Naive thymus-derived CD8-positive, alpha-beta T cell (primary cell): ENCODE data around the gene SLC17A7. TPM values are rescaled to one million over a fixed set of nuclear protein-coding genes. Genes with fewer than 3 reads are reported as not detected.

Source experiments
- ATAC-seq, 2 donors: fragments of 150-1000 bp; cut with Tn5 transposase in 1 of 2; sonication (Bioruptor Pico), chemical (Tn5 transposase) in 1 of 2; 1 replicate in 1 of 2; 2 replicates in 1 of 2; pipeline ENCODE4 v1.10.0; 2021; ENCODE audit warnings: mild to moderate bottlenecking in 2 of 2, moderate library complexity in 2 of 2
- POLR2A ChIA-PET: fragments of 350-600 bp; sonication (Branson Sonifier 250); formaldehyde crosslinking; loops from one replicate; lab custom pipeline; 2021; ENCODE audit warnings: antibody characterized with exemption; lab: Charles Lee
- DNase-seq, 10 donors: peaks; one replicate each; pipeline versions ENCODE4 v3.0.0 to v3.0.0-alpha.2; 2020 to 2022
- H3K27ac Mint-ChIP-seq, 10 donors: one replicate each; pipeline ENCODE4 v1.8.0; 2020 to 2022; ENCODE audit warnings: mild to moderate bottlenecking in 10 of 10, mixed read lengths in 10 of 10, moderate library complexity in 4 of 10, inconsistent platforms in 1 of 10
- H3K27me3 Mint-ChIP-seq, 5 donors: one replicate each; pipeline ENCODE4 v1.8.0; 2021 to 2022; ENCODE audit warnings: mixed read lengths in 5 of 5
- H3K36me3 Mint-ChIP-seq, 3 donors: one replicate each; pipeline ENCODE4 v1.8.0; 2020 to 2022; ENCODE audit warnings: mixed read lengths in 3 of 3, mild to moderate bottlenecking in 2 of 3, inconsistent platforms in 1 of 3
- H3K4me1 Mint-ChIP-seq, 4 donors: one replicate each; pipeline ENCODE4 v1.8.0; 2021 to 2022; ENCODE audit warnings: mixed read lengths in 4 of 4
- H3K4me3 Mint-ChIP-seq, 10 donors: one replicate each; pipeline ENCODE4 v1.8.0; 2020 to 2022; ENCODE audit warnings: mild to moderate bottlenecking in 10 of 10, mixed read lengths in 10 of 10, moderate library complexity in 6 of 10, inconsistent platforms in 1 of 10
- H3K9me3 Mint-ChIP-seq, 9 donors: one replicate each; pipeline ENCODE4 v1.8.0; 2020 to 2022; ENCODE audit warnings: mixed read lengths in 9 of 9, mild to moderate bottlenecking in 3 of 9, inconsistent platforms in 1 of 9, moderate library complexity in 1 of 9
- polyA plus RNA-seq, 3 donors: library from polyadenylated mRNA; unstranded; fragments of 300-500 nt; fragmentation: Illumina TruSeq; gene quantifications; one replicate each; pipeline ENCODE4 v1.2.3, GENCODE V29; 2021
- total RNA-seq, 8 experiments: library from RNA in 2 of 8; stranded (reverse) in 2 of 8; gene quantifications; one replicate each; pipeline ENCODE4 v1.2.3 and lab custom pipeline; 2021 to 2026

SLC17A7 gene
- total and polyA plus RNA-seq, 5 experiments from 2014 or later, result 0.27 to 0.73 TPM; not detected in 3

- peaks cover 17 to 35% (median 28%) of the 10 kb centered on the region in 5 donors for H3K27me3 Mint-ChIP-seq
- ATAC-seq (no peak), DNase-seq (no peak)
- H3K36me3 Mint-ChIP-seq, result no peaks in the 10 kb centered on the region
- H3K4me3 Mint-ChIP-seq, result no peak overlapping the region
- H3K9me3 Mint-ChIP-seq, result peaks cover 0 to 2% (median 0%) of the 10 kb centered on the region in 9 donors
- H3K27ac Mint-ChIP-seq, result peak overlapping the region in 1 of 10 donors; percentile 53
- H3K4me1 Mint-ChIP-seq, result peaks cover 15 to 25% (median 20%) of the 10 kb centered on the region in 4 donors
- POLR2A ChIA-PET, result interaction anchor here (0.6 kb wide), 1 partner anchor 28 kb away, joined by 5 read pairs; no protein-coding TSS in a partner anchor
These were observed 25.5 kb downstream of the SLC17A7 start for GRCh38 chr19:49415810-49416200.

DNA sequence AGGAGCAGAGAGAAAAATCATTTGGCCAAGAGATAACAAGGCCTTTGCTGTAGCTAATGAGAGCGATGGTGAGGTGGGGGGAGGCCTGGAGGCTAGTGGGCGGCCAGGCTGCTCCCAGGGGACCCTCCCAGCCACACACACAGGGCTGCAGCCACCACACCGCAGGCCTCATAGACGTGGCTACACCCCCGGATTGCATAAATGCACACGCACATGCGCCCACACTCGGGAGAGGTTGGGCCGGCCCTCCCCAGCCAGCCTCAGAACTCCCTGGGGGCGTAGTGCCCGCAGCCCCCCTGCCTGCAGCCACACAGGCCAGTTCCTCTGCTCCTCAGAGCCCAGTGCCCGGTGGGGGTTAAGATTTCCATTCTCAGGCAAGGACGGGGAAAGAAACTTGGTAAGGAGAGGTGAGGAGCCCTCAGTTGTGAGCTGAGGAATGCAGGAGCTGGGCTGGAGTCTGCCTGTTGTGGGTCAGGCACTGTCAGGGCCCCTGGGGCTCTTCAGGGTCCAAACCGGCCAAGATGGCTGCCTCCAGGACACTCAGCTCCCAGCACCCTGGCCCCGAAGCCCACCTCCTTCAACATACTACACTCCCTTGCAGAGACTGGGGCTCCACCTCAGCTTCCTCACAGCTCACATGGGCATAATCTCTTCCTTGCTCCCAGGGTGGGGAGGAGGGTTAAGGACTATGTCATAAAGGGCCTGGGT, 26.1 kb downstream of the SLC17A7 start:
- Mint-ChIP-seq H3K9me3 (no peaks in the 10 kb centered on the region), H3K4me1 (peaks cover 17 to 24% (median 21%) of the 10 kb centered on the region in 4 donors), H3K4me3 (no peak overlapping the region), H3K27ac (peak overlapping the region in 1 of 10 donors; percentile 53), H3K36me3 (no peaks in the 10 kb centered on the region), H3K27me3 (peaks cover 14 to 30% (median 23%) of the 10 kb centered on the region in 5 donors)
- ATAC-seq (no peak), DNase-seq (no peak)
- POLR2A ChIA-PET, result interaction anchor here (0.6 kb wide), 1 partner anchor 28 kb away, joined by 5 read pairs; no protein-coding TSS in a partner anchor

GRCh38 chr19:49414256-49414655, 27.1 kb downstream of the SLC17A7 start:
- no peak for ATAC-seq
- Mint-ChIP-seq H3K4me3 (no peak overlapping the region), H3K36me3 (no peaks in the 10 kb centered on the region), H3K4me1 (peaks cover 25 to 34% (median 28%) of the 10 kb centered on the region in 4 donors), H3K9me3 (no peaks in the 10 kb centered on the region), H3K27me3 (peaks cover 6 to 20% (median 14%) of the 10 kb centered on the region in 5 donors), H3K27ac (peak overlapping the region in 1 of 10 donors; percentile 28)
- POLR2A ChIA-PET, result interaction anchor here (0.6 kb wide), 1 partner anchor 172 kb away, joined by 3 read pairs; no protein-coding TSS in a partner anchor
- DNase-seq, result no peak

DNA sequence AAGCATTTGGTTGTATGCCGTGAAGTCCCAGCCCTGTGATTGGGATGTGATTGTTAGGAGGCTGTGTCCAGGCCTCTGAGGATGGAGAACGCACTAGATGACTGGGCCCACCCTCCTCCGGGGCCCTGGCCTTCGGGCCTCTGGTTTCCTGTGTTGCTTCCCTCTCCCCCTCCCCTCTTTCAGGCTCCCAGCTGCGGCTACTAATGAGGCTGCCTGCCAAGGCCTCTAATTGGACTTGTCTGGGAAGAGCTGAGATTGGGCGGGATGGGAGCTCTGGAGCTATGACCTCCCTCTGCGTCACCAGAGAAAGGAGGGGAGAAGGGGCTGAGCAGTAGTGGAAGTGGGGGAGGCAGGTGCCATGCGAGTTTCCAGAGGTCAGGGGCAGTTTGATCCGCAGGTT, 28.0 kb downstream of the SLC17A7 start:
- DNase-seq, result no peak
- H3K4me1 Mint-ChIP-seq, result peaks cover 31 to 43% (median 37%) of the 10 kb centered on the region in 4 donors
- no peaks in the 10 kb centered on the region for H3K36me3 Mint-ChIP-seq
- no peak for ATAC-seq
- peak overlapping the region in 2 of 10 donors; percentile 9 to 67 for H3K27ac Mint-ChIP-seq
- peaks cover 1 to 11% (median 7%) of the 10 kb centered on the region in 5 donors for H3K27me3 Mint-ChIP-seq
- POLR2A ChIA-PET, result interaction anchor here (0.9 kb wide), 1 partner anchor 12 kb away, joined by 3 read pairs; no protein-coding TSS in a partner anchor
- no peaks in the 10 kb centered on the region for H3K9me3 Mint-ChIP-seq
- H3K4me3 Mint-ChIP-seq, result no peak overlapping the region

- H3K36me3 Mint-ChIP-seq, result no peaks in the 10 kb centered on the region
- POLR2A ChIA-PET, result interaction anchor here (1.1 to 1.5 kb wide), 2 partner anchors 8 to 16 kb away, joined by 3 to 4 read pairs; no protein-coding TSS in a partner anchor
These were observed 29.5 kb downstream of the SLC17A7 start for GRCh38 chr19:49411681-49412326.

GRCh38 chr19:49409441-49410029, 31.8 kb downstream of the SLC17A7 start:
- POLR2A ChIA-PET, result interaction anchor here (0.5 to 1.7 kb wide), 6 partner anchors 9 to 110 kb away, joined by 3 to 5 read pairs (median 3); no protein-coding TSS in a partner anchor
- Mint-ChIP-seq H3K27ac (peak overlapping the region; percentile 56 to 92 (median 88)), H3K4me3 (peak overlapping the region; percentile 39 to 87 (median 68)), H3K9me3 (no peaks in the 10 kb centered on the region), H3K27me3 (no peaks in the 10 kb centered on the region), H3K36me3 (no peaks in the 10 kb centered on the region), H3K4me1 (peaks cover 35 to 57% (median 55%) of the 10 kb centered on the region in 4 donors)
- DNase-seq (no peak), ATAC-seq (peak; percentile 53 to 69)

More at GRCh38 chr19:49411681-49412326, 29.5 kb downstream of the SLC17A7 start:
- peak overlapping the region in 2 of 10 donors; percentile 12 to 49 for H3K4me3 Mint-ChIP-seq
- H3K9me3 Mint-ChIP-seq, result no peaks in the 10 kb centered on the region
- H3K4me1 Mint-ChIP-seq, result peaks cover 37 to 55% (median 48%) of the 10 kb centered on the region in 4 donors
- DNase-seq (no peak), ATAC-seq (no peak)
- H3K27me3 Mint-ChIP-seq, result no peaks in the 10 kb centered on the region
- peak overlapping the region in 6 of 10 donors; percentile 9 to 87 (median 53) for H3K27ac Mint-ChIP-seq

DNA sequence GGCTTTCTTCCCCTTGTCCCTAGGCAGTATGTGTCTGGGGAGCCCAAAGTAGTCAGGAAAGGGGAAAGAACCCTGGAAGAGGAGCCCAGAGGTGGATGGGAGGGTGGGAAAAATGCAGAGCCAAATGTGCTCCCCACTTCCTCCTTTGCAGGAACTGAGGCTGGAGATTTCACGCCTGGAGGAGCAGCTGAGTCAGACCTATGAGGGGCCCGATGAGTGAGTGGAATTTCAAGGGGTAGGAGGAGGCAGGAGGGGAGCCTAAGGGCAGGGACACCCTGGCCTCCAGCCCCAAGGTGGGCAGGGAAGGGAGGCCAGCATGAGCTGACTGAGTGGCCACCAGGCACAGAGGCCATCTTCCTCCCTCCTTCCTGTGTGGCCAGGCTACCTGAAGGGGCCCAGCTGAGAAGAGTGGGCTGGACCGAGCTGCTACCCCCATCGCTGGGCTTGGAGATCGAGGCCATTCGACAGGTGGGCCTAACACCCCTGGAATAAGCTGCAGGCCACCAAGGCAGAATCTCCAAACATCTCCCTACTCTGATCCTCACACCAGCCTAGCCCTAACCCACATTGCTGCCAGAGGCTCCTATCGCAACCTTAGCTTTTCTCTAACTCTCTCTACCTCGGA, 32.4 kb downstream of the SLC17A7 start:
- DNase-seq (no peak), ATAC-seq (peak in 1 of 2 donors; percentile 27)
- no peaks in the 10 kb centered on the region for H3K36me3 Mint-ChIP-seq
- peak overlapping the region in 9 of 10 donors; percentile 39 to 87 (median 69) for H3K4me3 Mint-ChIP-seq
- H3K9me3 Mint-ChIP-seq, result no peaks in the 10 kb centered on the region
- H3K27me3 Mint-ChIP-seq, result no peaks in the 10 kb centered on the region
- H3K4me1 Mint-ChIP-seq, result peaks cover 35 to 58% (median 56%) of the 10 kb centered on the region in 4 donors
- H3K27ac Mint-ChIP-seq, result peak overlapping the region; percentile 56 to 92 (median 88)
- POLR2A ChIA-PET, result interaction anchor here (0.5 to 1.7 kb wide), 6 partner anchors 9 to 109 kb away, joined by 3 to 5 read pairs (median 3); partner anchors contain the start of gene FLT3LG

DNA sequence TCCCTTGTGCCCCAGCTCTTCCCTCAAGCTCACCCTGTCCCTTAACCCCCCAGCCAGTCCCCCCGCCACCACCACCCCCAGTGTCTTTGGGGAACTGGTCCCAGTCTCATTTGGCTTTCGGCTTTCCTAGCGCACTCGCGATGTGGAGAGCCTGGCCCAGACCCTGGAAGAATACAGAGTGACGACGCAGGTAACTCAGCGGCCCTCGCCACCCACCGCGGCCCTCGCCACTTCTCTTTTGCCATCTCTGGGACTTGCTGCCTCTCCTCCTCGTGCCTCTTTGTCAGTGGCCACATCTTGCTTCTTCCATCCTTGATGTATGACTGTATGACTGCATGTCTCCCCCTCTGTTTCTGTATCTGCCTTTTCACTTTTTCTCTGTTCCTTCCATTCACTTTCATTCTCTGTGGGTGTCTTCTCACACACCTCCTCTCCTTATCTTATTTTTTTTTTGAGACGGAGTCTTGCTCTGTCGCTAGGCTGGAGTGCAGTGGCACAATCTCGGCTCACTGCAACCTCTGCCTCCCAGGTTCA, 33.8 kb downstream of the SLC17A7 start:
- Mint-ChIP-seq H3K27me3 (no peaks in the 10 kb centered on the region), H3K36me3 (no peaks in the 10 kb centered on the region), H3K9me3 (no peaks in the 10 kb centered on the region), H3K4me1 (peaks cover 42 to 67% (median 61%) of the 10 kb centered on the region in 4 donors), H3K27ac (peak overlapping the region in 8 of 10 donors; percentile 3 to 89 (median 73)), H3K4me3 (peak overlapping the region in 1 of 10 donors; percentile 37)
- DNase-seq (no peak), ATAC-seq (no peak)
- POLR2A ChIA-PET, result interaction anchor here (1.9 kb wide), 1 partner anchor 13 kb away, joined by 4 read pairs; no protein-coding TSS in a partner anchor

- DNase-seq (no peak), ATAC-seq (no peak)
- no peaks in the 10 kb centered on the region for H3K9me3 Mint-ChIP-seq
- no peaks in the 10 kb centered on the region for H3K27me3 Mint-ChIP-seq
- no peak overlapping the region for H3K4me3 Mint-ChIP-seq
- no peaks in the 10 kb centered on the region for H3K36me3 Mint-ChIP-seq
- POLR2A ChIA-PET, result interaction anchor here (0.8 to 1.9 kb wide), 3 partner anchors 13 to 45 kb away, joined by 3 to 6 read pairs (median 4); partner anchors contain the start of gene PIH1D1
- peak overlapping the region in 3 of 10 donors; percentile 47 to 86 (median 70) for H3K27ac Mint-ChIP-seq
- H3K4me1 Mint-ChIP-seq, result peaks cover 39 to 62% (median 57%) of the 10 kb centered on the region in 4 donors
These were observed 34.2 kb downstream of the SLC17A7 start for GRCh38 chr19:49407079-49407478.

GRCh38 chr19:49403404-49404187, 37.7 kb downstream of the SLC17A7 start:
- peak in 1 of 2 donors; percentile 73 for ATAC-seq

More at GRCh38 chr19:49403404-49404187, 37.7 kb downstream of the SLC17A7 start:
- Mint-ChIP-seq H3K9me3 (no peaks in the 10 kb centered on the region), H3K36me3 (no peaks in the 10 kb centered on the region), H3K27me3 (no peaks in the 10 kb centered on the region), H3K4me3 (peak overlapping the region in 1 of 10 donors; percentile 33), H3K4me1 (peaks cover 25 to 38% (median 34%) of the 10 kb centered on the region in 4 donors), H3K27ac (peak overlapping the region in 3 of 10 donors; percentile 51 to 63 (median 54))
- peak in 1 of 10 donors; percentile 28 for DNase-seq
- POLR2A ChIA-PET, result interaction anchor here (1.2 kb wide), 2 partner anchors 8 to 17 kb away, joined by 3 read pairs; no protein-coding TSS in a partner anchor
